Subcutaneous abdominal adipose tissue (tissue), 5 donors: ENCODE results near the gene ADGRG3.

Experiments
- H3K27ac ChIP-seq: one replicate; pipeline ENCODE4 v1.7.0; 2013; ENCODE audit warnings: low read depth, mild to moderate bottlenecking, inconsistent platforms, low read length, moderate library complexity
- H3K27me3 ChIP-seq, 5 donors: one replicate each; pipeline ENCODE4 v1.7.0; 2013; ENCODE audit warnings: low read length in 5 of 5, inconsistent platforms in 1 of 5; ENCODE audit not compliant: control insufficient read depth in 5 of 5, insufficient read depth in 4 of 5
- H3K36me3 ChIP-seq, 5 donors: one replicate each; pipeline ENCODE4 v1.7.0; 2013; ENCODE audit warnings: low read length in 5 of 5; ENCODE audit not compliant: control insufficient read depth in 5 of 5, insufficient read depth in 5 of 5
- H3K4me1 ChIP-seq, 5 donors: one replicate each; pipeline ENCODE4 v1.7.0; 2013; ENCODE audit warnings: low read length in 5 of 5, mild to moderate bottlenecking in 3 of 5, moderate library complexity in 1 of 5; ENCODE audit not compliant: control insufficient read depth in 5 of 5, insufficient read depth in 5 of 5
- H3K4me3 ChIP-seq, 5 donors: one replicate each; pipeline ENCODE4 v1.7.0; 2013; ENCODE audit warnings: low read length in 5 of 5, low read depth in 1 of 5
- H3K9ac ChIP-seq, 5 donors: one replicate each; pipeline ENCODE4 v1.7.0; 2013; ENCODE audit warnings: low read length in 5 of 5, mild to moderate bottlenecking in 4 of 5, moderate library complexity in 3 of 5
- H3K9me3 ChIP-seq, 5 donors: one replicate each; pipeline ENCODE4 v1.7.0; 2013; ENCODE audit warnings: low read length in 5 of 5; ENCODE audit not compliant: control insufficient read depth in 5 of 5
- donor health status: healthy.
- donor health status: healthy.
- donor health status: healthy.
- donor health status: healthy.
- donor health status: healthy.

The ADGRG3 gene, protein sequence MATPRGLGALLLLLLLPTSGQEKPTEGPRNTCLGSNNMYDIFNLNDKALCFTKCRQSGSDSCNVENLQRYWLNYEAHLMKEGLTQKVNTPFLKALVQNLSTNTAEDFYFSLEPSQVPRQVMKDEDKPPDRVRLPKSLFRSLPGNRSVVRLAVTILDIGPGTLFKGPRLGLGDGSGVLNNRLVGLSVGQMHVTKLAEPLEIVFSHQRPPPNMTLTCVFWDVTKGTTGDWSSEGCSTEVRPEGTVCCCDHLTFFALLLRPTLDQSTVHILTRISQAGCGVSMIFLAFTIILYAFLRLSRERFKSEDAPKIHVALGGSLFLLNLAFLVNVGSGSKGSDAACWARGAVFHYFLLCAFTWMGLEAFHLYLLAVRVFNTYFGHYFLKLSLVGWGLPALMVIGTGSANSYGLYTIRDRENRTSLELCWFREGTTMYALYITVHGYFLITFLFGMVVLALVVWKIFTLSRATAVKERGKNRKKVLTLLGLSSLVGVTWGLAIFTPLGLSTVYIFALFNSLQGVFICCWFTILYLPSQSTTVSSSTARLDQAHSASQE

GRCh38 chr16:57668263-57668571 is at the start of gene ADGRG3:
TSS of gene ADGRG3 (plus strand) at chr16:57668306. CDS start at chr16:57668348, 42 bp downstream.
- H3K9ac ChIP-seq, result no peak within 1 kb of the TSS
- no peak within 1 kb of the TSS for H3K27ac ChIP-seq
- no peaks in the 10 kb centered on the region for H3K9me3 ChIP-seq
- peaks cover 0 to 17% (median 4%) of the 10 kb centered on the region in 5 donors for H3K36me3 ChIP-seq
- no peak within 1 kb of the TSS for H3K4me3 ChIP-seq
- H3K27me3 ChIP-seq, result peaks cover 0 to 11% (median 8%) of the 10 kb centered on the region in 5 donors
- peaks cover 0 to 9% (median 0%) of the 10 kb centered on the region in 5 donors for H3K4me1 ChIP-seq

- Histone ChIP-seq H3K36me3 (no peaks in the 10 kb centered on the region), H3K9ac (no peak overlapping the region), H3K4me1 (peaks cover 0 to 14% (median 14%) of the 10 kb centered on the region in 5 donors), H3K27me3 (peaks cover 0 to 4% (median 0%) of the 10 kb centered on the region in 5 donors), H3K4me3 (no peak overlapping the region), H3K9me3 (no peaks in the 10 kb centered on the region), H3K27ac (no peak overlapping the region)
These were observed 48.9 kb upstream of the ADGRG3 start for GRCh38 chr16:57619133-57619605.

DNA sequence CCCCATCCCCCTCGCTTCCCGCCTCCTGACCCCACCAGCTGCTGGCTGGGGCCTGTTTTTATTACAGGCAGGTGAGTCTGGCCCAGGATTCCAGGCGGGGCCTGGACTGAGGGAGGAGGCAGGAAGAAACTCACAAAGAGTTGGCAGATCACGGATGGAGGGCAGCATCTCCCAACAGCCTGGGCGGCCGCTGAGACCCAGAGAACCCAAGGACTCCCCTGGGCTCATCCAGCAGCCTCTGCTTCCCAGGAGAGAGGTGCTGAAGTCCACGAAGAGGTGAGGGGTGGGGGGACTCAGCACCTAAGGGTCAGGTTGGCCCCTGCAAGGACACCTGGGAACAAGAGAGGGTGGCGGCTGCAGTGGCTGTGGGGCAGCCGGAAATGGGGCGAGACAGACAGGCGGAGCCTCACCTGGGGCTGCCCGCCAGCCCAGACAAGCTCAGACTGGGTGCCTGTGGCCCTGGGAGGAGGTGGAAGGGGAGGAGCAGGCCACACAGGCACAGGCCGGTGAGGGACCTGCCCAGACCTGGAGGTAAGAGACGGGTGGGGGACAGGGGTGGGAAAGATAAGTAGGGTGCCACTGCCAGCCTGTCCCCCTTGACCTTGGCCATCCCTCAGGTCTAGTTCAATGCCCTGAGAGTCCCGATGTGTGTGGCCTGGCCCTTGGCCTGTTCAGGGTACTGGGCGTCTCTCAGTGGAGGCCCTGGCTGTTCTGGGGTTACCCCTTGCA is 48.3 kb upstream of the ADGRG3 start:
- Histone ChIP-seq H3K27ac (no peak overlapping the region), H3K36me3 (no peaks in the 10 kb centered on the region), H3K4me3 (no peak overlapping the region), H3K4me1 (peaks cover 0 to 14% (median 14%) of the 10 kb centered on the region in 5 donors), H3K9me3 (no peaks in the 10 kb centered on the region), H3K27me3 (peaks cover 0 to 4% (median 0%) of the 10 kb centered on the region in 5 donors), H3K9ac (no peak overlapping the region)

DNA sequence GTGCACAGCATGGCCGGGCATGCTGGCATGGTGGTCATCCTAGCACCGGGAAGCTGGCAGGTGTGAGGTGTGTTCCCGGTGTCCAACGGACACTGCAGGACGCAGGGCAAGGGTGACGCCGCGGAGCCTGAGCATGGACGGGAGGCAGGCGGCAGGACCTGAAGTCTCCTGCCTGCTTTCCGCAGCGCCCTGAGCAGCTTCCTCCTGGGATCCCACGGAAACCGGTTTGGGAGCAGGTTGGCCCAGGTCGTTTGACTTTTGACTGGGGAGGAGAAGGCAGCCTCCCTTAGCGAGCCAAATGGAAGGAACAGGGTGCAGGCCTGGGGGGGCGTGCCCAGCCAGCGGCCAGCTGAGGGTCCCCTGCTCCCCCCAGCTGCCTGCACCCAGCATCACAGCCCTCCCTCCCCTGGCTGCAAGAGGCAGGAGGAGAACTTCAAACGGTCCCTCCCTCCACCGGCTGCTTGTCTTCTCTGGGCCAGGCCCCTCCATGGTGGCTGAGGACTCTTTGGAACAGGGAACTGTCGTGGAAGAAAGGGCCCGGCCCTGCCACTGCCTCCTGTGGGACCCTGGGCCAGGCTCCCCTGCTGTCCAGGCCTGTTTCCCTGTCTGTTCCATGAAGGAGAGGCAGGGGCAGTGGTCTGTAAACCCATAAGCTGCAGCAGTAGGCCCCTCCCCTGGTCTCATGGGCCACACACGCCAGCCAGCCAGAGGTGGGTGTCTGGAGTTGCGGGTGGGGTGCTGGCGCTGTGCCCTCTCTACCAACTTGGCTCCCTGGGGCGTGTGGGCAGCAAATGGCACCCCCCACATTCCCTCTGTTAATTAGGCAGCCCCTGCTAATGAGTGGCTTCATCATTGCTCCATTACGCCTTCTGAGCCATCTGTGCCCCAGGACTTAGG is 47.5 kb upstream of the ADGRG3 start:
- H3K9ac ChIP-seq, result no peak overlapping the region
- H3K4me3 ChIP-seq, result no peak overlapping the region

GRCh38 chr16:57621521-57622271 is 46.4 kb upstream of the ADGRG3 start:
- Histone ChIP-seq H3K4me1 (peaks cover 0 to 14% (median 14%) of the 10 kb centered on the region in 5 donors), H3K36me3 (no peaks in the 10 kb centered on the region), H3K9ac (no peak overlapping the region), H3K4me3 (no peak overlapping the region), H3K27ac (no peak overlapping the region), H3K9me3 (no peaks in the 10 kb centered on the region), H3K27me3 (peaks cover 0 to 4% (median 0%) of the 10 kb centered on the region in 5 donors)

More for the DNA sequence above, 47.5 kb upstream of the ADGRG3 start:
- Histone ChIP-seq H3K27ac (no peak overlapping the region), H3K4me1 (peaks cover 0 to 14% (median 14%) of the 10 kb centered on the region in 5 donors), H3K9me3 (no peaks in the 10 kb centered on the region), H3K36me3 (no peaks in the 10 kb centered on the region), H3K27me3 (peaks cover 0 to 4% (median 0%) of the 10 kb centered on the region in 5 donors)

GRCh38 chr16:57622361-57623250 is 45.5 kb upstream of the ADGRG3 start:
- Histone ChIP-seq H3K27ac (no peak overlapping the region), H3K4me1 (peaks cover 0 to 22% (median 15%) of the 10 kb centered on the region in 5 donors), H3K36me3 (no peaks in the 10 kb centered on the region), H3K27me3 (peaks cover 0 to 6% (median 4%) of the 10 kb centered on the region in 5 donors), H3K9ac (peak overlapping the region in 1 of 5 donors; percentile 5), H3K9me3 (no peaks in the 10 kb centered on the region), H3K4me3 (no peak overlapping the region)

DNA sequence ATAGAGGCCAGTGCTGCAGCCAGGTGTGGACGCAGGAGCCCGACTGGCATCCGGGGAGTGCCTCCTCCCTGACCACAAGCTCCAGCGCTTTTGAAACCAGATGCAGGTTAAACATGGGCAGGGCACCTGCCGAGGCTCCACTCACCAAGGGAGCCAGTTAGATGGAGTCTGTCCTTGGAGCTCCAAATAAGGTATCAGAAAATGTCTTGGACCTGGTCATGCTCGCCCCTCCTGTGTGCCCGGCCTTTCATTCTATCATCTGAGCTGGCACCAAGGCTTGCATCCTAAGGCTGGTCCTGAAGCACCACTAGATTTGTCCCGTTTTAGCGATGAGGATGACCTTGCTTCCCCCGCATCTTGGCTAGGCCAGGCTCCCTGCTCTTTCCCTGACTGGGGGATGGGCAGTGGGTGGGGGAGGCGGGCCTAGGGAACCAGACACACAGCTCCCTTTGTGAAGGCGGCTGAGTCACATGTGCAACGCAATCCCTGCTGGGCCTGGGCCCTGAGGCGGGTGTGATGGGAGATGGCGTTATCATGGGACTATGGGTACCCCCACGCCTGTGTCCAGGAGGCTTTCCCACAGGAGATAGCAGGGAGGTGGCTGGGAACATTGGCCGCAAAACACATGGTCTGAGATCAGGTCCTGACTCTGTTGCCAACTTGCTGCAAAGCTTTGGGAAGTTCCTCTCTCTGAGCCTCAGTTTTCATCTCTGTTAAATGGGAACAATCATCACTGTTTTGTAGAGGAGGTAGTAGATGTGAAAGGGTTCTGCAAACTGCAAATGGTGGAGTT is 44.7 kb upstream of the ADGRG3 start:
- H3K27ac ChIP-seq, result no peak overlapping the region
- H3K4me3 ChIP-seq, result no peak overlapping the region
- peaks cover 0 to 28% (median 23%) of the 10 kb centered on the region in 5 donors for H3K4me1 ChIP-seq
- no peak overlapping the region for H3K9ac ChIP-seq
- H3K36me3 ChIP-seq, result no peaks in the 10 kb centered on the region
- peaks cover 4 to 14% (median 8%) of the 10 kb centered on the region in 5 donors for H3K27me3 ChIP-seq
- H3K9me3 ChIP-seq, result no peaks in the 10 kb centered on the region
